Activated CD8-positive, alpha-beta memory T cell treated with anti-CD3 and anti-CD28 coated beads for 36 hours (primary cell): ENCODE measurements around the gene SLAMF9. TPM values are rescaled to one million over a fixed set of nuclear protein-coding genes. Genes with fewer than 3 reads are reported as not detected.

Experiments
- CTCF ChIA-PET: fragments of 350-600 bp; sonication (Branson Sonifier 250); formaldehyde crosslinking; loops from one replicate; lab custom pipeline; 2021; ENCODE audit warnings: antibody characterized with exemption; lab: Charles Lee
- POLR2A ChIA-PET: fragments of 350-600 bp; sonication (Branson Sonifier 250); formaldehyde crosslinking; loops from one replicate; lab custom pipeline; 2021; ENCODE audit warnings: antibody characterized with exemption; lab: Charles Lee
- total RNA-seq, 2 experiments: library from RNA; stranded (reverse); gene quantifications; one replicate each; pipeline ENCODE4 v1.2.3, GENCODE V29; 2021

The SLAMF9 gene
- total RNA-seq, 2 experiments from 2014 or later, result not detected

- POLR2A ChIA-PET, result no interaction called here
- CTCF ChIA-PET, result interaction anchor here (1.1 kb wide), 1 partner anchor 74 kb away, joined by 3 read pairs; no protein-coding TSS in a partner anchor
These were observed 25.5 kb downstream of the SLAMF9 start for GRCh38 chr1:159928491-159929050.

GRCh38 chr1:159927849-159928431 is 26.1 kb downstream of the SLAMF9 start:
- POLR2A ChIA-PET, result no interaction called here
- CTCF ChIA-PET, result interaction anchor here (1.7 kb wide), 1 partner anchor 18 kb away, joined by 5 read pairs; no protein-coding TSS in a partner anchor

GRCh38 chr1:159927211-159927848 is 26.7 kb downstream of the SLAMF9 start:
- ChIA-PET POLR2A (no interaction called here), CTCF (interaction anchor here (1.7 kb wide), 1 partner anchor 19 kb away, joined by 5 read pairs; no protein-coding TSS in a partner anchor)

- POLR2A ChIA-PET, result interaction anchor here (1.1 to 2.4 kb wide), 3 partner anchors 8 to 19 kb away, joined by 3 to 11 read pairs (median 4); no protein-coding TSS in a partner anchor
- CTCF ChIA-PET, result interaction anchor here (1.4 to 1.5 kb wide), 2 partner anchors 10 to 82 kb away, joined by 6 to 7 read pairs; no protein-coding TSS in a partner anchor
These were observed 28.3 kb downstream of the SLAMF9 start for GRCh38 chr1:159925719-159926078.

GRCh38 chr1:159924791-159925718 is 29.0 kb downstream of the SLAMF9 start, which contains the start of gene TAGLN2:
TAGLN2 (minus strand) TSS chr1:159925507; CDS start chr1:159920509, 4,998 bp downstream.
- ChIA-PET CTCF (interaction anchor here (0.6 to 1.5 kb wide), 6 partner anchors 10 to 280 kb away, joined by 3 to 7 read pairs (median 4); partner anchors contain the start of genes IGSF9 and PEA15), POLR2A (interaction anchor here (0.5 to 2.6 kb wide), 10 partner anchors 9 to 928 kb away, joined by 3 to 16 read pairs (median 3); partner anchors contain the start of gene IGSF9)

GRCh38 chr1:159924025-159924790 is 29.8 kb downstream of the SLAMF9 start:
- ChIA-PET CTCF (interaction anchor here (0.6 to 1.5 kb wide), 7 partner anchors 9 to 281 kb away, joined by 3 to 7 read pairs (median 5); partner anchors contain the start of genes DUSP23, IGSF9 and PEA15), POLR2A (interaction anchor here (0.5 to 2.6 kb wide), 10 partner anchors 9 to 929 kb away, joined by 3 to 16 read pairs (median 4); no protein-coding TSS in a partner anchor)

- ChIA-PET POLR2A (interaction anchor here (0.6 to 2.6 kb wide), 6 partner anchors 8 to 833 kb away, joined by 3 to 16 read pairs (median 6); no protein-coding TSS in a partner anchor), CTCF (interaction anchor here (1.3 to 1.5 kb wide), 3 partner anchors 8 to 142 kb away, joined by 4 to 6 read pairs (median 5); partner anchors contain the start of gene DUSP23)
These were observed 30.6 kb downstream of the SLAMF9 start for GRCh38 chr1:159923203-159924024.

GRCh38 chr1:159922511-159923202 is 31.4 kb downstream of the SLAMF9 start:
- ChIA-PET POLR2A (interaction anchor here (0.6 to 2.6 kb wide), 3 partner anchors 9 to 832 kb away, joined by 3 to 16 read pairs (median 4); no protein-coding TSS in a partner anchor), CTCF (no interaction called here)

- CTCF ChIA-PET, result interaction anchor here (1.3 to 1.6 kb wide), 2 partner anchors 85 to 123 kb away, joined by 3 to 5 read pairs; no protein-coding TSS in a partner anchor
- POLR2A ChIA-PET, result interaction anchor here (1.4 kb wide), 1 partner anchor 8 kb away, joined by 4 read pairs; no protein-coding TSS in a partner anchor
These were observed 32.1 kb downstream of the SLAMF9 start for GRCh38 chr1:159921700-159922504.

GRCh38 chr1:159921251-159921650 is 32.8 kb downstream of the SLAMF9 start:
- CTCF ChIA-PET, result interaction anchor here (1.3 to 1.6 kb wide), 2 partner anchors 86 to 122 kb away, joined by 3 to 5 read pairs; no protein-coding TSS in a partner anchor
- POLR2A ChIA-PET, result no interaction called here

GRCh38 chr1:159920651-159921050 is 33.4 kb downstream of the SLAMF9 start:
- POLR2A ChIA-PET, result no interaction called here
- CTCF ChIA-PET, result interaction anchor here (1.3 to 1.6 kb wide), 2 partner anchors 86 to 121 kb away, joined by 3 to 5 read pairs; no protein-coding TSS in a partner anchor

GRCh38 chr1:159920202-159920601 is 33.8 kb downstream of the SLAMF9 start:
- POLR2A ChIA-PET, result interaction anchor here (1.3 kb wide), 1 partner anchor 19 kb away, joined by 4 read pairs; no protein-coding TSS in a partner anchor
- CTCF ChIA-PET, result no interaction called here

GRCh38 chr1:159919236-159919865 is 34.7 kb downstream of the SLAMF9 start:
- ChIA-PET CTCF (no interaction called here), POLR2A (interaction anchor here (1.3 kb wide), 1 partner anchor 19 kb away, joined by 4 read pairs; no protein-coding TSS in a partner anchor)
